Prostate gland (tissue), 2 donors: ENCODE results near the gene ZNF518B. TPM values are rescaled to one million over a fixed set of nuclear protein-coding genes. Genes with fewer than 3 reads are reported as not detected.
A peak's percentile ranks its signal among the peaks of the same experiment; 100 is the strongest.

ENCODE experiments used
- DNase-seq: peaks from one replicate; pipeline ENCODE4 v3.0.0-alpha.2; 2019; ENCODE audit warnings: low spot score
- H3K27ac ChIP-seq, 2 donors: fragments of 200-600 bp; sonication (generic); 2 replicates each; pipeline ENCODE4 v1.5.1; 2017 to 2019
- H3K27me3 ChIP-seq: fragments of 200-600 bp; sonication (generic); replicated peaks from 2 replicates; pipeline ENCODE4 v1.5.1; 2019; ENCODE audit not compliant: insufficient read depth
- H3K36me3 ChIP-seq, 2 donors: fragments of 200-600 bp; sonication (generic); 1 replicate in 1 of 2; 2 replicates in 1 of 2; pipeline versions ENCODE4 v1.5.1 to v1.8.1; 2017 to 2019
- H3K4me1 ChIP-seq: fragments of 200-600 bp; sonication (generic); replicated peaks from 2 replicates; pipeline ENCODE4 v1.5.1; 2019
- H3K4me3 ChIP-seq, 2 donors: fragments of 200-600 bp; sonication (generic); 2 replicates each; pipeline ENCODE4 v1.5.1; 2017 to 2019
- H3K9me3 ChIP-seq: fragments of 200-600 bp; sonication (generic); 2 replicates; pipeline ENCODE4 v1.5.1; 2017
- POLR2A ChIP-seq: fragments of 450-650 bp; IDR thresholded peaks from one replicate; pipeline ENCODE4 v1.6.1; 2016; ENCODE audit warnings: antibody characterized with exemption, mild to moderate bottlenecking
- POLR2AphosphoS5 ChIP-seq: sonication (generic); formaldehyde crosslinking; IDR thresholded peaks from one replicate; pipeline ENCODE4 v1.6.1; 2017; ENCODE audit warnings: antibody characterized with exemption
- WGBS: methylation state at CpG from one replicate; pipeline ENCODE4 v1.1.5; 2018; 5-methylcytosine and 5-hydroxymethylcytosine counted together
- intact Hi-C: fragments of 100-400 bp; cut with DNase I; formaldehyde crosslinking; loops from one replicate; pipeline ENCODE4 v1.14.2; 2022
- total RNA-seq, 2 donors: library from RNA; depleted of rRNA; stranded (reverse); fragments of >200 nt; gene quantifications; one replicate each; pipeline ENCODE4 v1.1.0, GENCODE V29; 2016
- TF ChIP-seq, protein P1 (sequence below), 4 experiments: fragments of 200-600 bp in 2 of 4; fragments of 450-650 bp in 2 of 4; sonication (generic) in 2 of 4; IDR thresholded peaks; 1 replicate in 3 of 4; 2 replicates in 1 of 4; pipeline ENCODE4 v1.5.1; 2016 to 2019; ENCODE audit warnings: antibody characterized with exemption in 4 of 4, mild to moderate bottlenecking in 2 of 4, moderate library complexity in 2 of 4

Gene ZNF518B
- total RNA-seq, 2 donors from 2014 or later, result 23.3 to 60.4 TPM

DNA sequence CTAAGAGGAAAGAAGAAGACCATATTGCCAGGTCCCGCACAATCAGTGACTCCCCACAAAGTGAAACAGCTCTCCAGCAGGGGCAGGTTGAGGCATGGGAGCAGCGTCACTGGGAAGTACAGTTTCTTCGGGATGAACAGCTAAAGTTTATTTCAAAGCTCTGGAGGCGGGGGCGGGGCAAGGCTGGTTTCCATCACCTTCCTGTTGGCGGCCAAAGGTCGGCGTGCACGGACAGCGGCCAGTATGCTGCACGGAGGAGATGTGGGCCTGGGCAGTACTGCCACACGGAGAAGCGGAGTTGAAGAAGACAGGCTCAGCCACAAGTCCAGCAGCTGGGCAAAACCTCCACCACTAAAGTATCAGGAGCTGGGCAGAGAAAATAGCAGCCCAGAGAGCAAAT, 951 bp upstream of the ZNF518B start:
- DNase-seq, result no peak
- H3K4me3 ChIP-seq, result no peak overlapping the region
- no peaks in the 10 kb centered on the region for H3K27me3 ChIP-seq
- H3K4me1 ChIP-seq, result no peaks in the 10 kb centered on the region
- TF ChIP-seq POLR2A (no peak), POLR2AphosphoS5 (no peak)
- TF ChIP-seq, protein P1, sequence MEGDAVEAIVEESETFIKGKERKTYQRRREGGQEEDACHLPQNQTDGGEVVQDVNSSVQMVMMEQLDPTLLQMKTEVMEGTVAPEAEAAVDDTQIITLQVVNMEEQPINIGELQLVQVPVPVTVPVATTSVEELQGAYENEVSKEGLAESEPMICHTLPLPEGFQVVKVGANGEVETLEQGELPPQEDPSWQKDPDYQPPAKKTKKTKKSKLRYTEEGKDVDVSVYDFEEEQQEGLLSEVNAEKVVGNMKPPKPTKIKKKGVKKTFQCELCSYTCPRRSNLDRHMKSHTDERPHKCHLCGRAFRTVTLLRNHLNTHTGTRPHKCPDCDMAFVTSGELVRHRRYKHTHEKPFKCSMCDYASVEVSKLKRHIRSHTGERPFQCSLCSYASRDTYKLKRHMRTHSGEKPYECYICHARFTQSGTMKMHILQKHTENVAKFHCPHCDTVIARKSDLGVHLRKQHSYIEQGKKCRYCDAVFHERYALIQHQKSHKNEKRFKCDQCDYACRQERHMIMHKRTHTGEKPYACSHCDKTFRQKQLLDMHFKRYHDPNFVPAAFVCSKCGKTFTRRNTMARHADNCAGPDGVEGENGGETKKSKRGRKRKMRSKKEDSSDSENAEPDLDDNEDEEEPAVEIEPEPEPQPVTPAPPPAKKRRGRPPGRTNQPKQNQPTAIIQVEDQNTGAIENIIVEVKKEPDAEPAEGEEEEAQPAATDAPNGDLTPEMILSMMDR (IDR thresholded peaks at IDR 0.05), result no peak
- 84% methylated on average over 13 of the region's 13 CpGs for WGBS
- H3K9me3 ChIP-seq, result no peaks in the 10 kb centered on the region
- intact Hi-C loops, result loop anchor here (5.0 kb wide), 1 partner anchor 89 kb away; no protein-coding TSS in a partner anchor
- H3K36me3 ChIP-seq, result no peaks in the 10 kb centered on the region
- no peak overlapping the region for H3K27ac ChIP-seq

DNA sequence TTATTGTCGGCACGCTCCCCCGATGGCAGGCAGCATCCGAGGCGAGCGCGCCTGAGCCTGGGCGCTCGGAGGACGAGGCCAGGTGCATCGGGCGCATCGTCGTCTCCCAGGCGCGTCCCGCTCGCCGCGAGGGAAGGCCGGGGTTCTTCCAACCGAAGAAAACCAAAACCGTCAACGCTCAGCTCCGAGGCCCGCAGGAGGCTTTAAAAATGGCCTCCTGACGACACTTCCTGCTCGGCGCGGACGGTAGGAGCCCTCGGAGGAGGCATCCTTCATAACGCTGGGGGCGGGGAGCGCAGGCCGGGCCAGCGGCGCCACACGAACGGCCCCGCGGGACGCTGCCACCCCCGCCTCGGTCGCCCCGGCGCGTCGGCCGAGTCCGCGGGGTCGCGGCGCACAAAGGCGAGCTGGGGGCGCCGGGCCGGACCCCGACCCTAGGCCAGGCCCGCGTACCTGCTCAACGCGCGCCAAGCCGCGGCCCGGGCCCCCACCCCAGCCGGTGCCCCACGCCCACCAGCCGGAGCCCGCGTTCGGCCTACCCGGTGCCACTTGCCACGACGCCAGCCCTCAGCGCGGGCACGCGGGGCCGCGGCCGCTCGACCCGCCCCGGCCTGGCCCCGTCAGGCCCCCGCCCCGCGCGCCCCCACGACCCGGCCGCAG, 501 bp downstream of the ZNF518B start:
- WGBS, result 10% methylated on average over 28 of the region's 96 CpGs
- Histone ChIP-seq H3K27me3 (no peaks in the 10 kb centered on the region), H3K9me3 (no peaks in the 10 kb centered on the region), H3K27ac (peak overlapping the region; percentile 59), H3K36me3 (no peaks in the 10 kb centered on the region), H3K4me1 (no peaks in the 10 kb centered on the region), H3K4me3 (peak overlapping the region; percentile 57 to 58)
- TF ChIP-seq, protein P1 (IDR thresholded peaks at IDR 0.05), result no peak
- TF ChIP-seq POLR2A (no peak), POLR2AphosphoS5 (no peak)
- intact Hi-C loops, result loop anchor here (5.0 kb wide), 1 partner anchor 91 kb away; no protein-coding TSS in a partner anchor
- DNase-seq, result peak; percentile 33

DNA sequence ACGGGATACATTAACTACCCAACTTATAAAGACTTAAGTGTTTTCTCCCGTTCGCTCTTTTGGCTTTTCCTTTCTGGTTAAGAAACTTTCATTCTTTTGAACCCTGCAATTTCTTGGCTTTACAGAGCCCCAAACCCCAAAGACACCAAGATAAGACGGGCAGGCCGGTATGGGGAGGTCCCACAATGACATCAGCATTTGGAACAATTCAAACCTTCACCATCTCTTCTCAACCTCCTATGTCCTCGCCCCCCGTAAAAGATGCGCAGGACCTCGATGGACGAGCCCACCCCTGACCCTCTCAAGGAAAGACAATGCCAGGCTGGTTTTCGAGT, 999 bp downstream of the ZNF518B start:
- peak overlapping the region; percentile 57 to 58 for H3K4me3 ChIP-seq
- no peak for TF ChIP-seq POLR2AphosphoS5
- no peak for TF ChIP-seq POLR2A
- TF ChIP-seq, protein P1 (IDR thresholded peaks at IDR 0.05), result no peak
- H3K36me3 ChIP-seq, result no peaks in the 10 kb centered on the region
- intact Hi-C loops, result loop anchor here (5.0 kb wide), 1 partner anchor 91 kb away; no protein-coding TSS in a partner anchor
- no peaks in the 10 kb centered on the region for H3K27me3 ChIP-seq
- H3K27ac ChIP-seq, result peak overlapping the region in 1 of 2 donors; percentile 59
- 44% methylated on average over 11 of the region's 11 CpGs for WGBS
- no peaks in the 10 kb centered on the region for H3K4me1 ChIP-seq
- DNase-seq, result no peak
- no peaks in the 10 kb centered on the region for H3K9me3 ChIP-seq

DNA sequence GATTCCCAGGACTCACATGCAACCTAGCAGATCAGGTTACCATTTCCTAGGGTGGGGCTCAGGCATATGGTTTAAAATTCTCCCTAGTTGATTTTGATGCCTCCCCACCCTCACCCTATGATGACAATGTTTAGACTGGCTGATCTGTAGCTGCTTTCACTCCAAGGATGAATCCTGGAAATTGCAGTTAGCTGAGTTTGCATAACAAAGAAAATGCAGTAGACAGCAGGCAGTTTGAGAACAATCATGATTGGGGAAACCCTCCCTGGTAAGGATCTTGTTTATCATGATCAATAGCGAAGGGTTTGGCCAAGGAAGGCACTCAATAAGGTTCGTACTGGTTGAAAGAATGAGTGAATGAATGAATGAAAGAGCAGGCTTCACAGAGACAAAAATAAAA, 2.1 kb downstream of the ZNF518B start:
- no peak overlapping the region for H3K4me3 ChIP-seq
- no peaks in the 10 kb centered on the region for H3K36me3 ChIP-seq
- H3K4me1 ChIP-seq, result no peaks in the 10 kb centered on the region
- no peak for DNase-seq
- no peaks in the 10 kb centered on the region for H3K27me3 ChIP-seq
- intact Hi-C loops, result loop anchor here (5.0 kb wide), 1 partner anchor 92 kb away; no protein-coding TSS in a partner anchor
- TF ChIP-seq, protein P1 (IDR thresholded peaks at IDR 0.05), result no peak
- TF ChIP-seq POLR2AphosphoS5 (no peak), POLR2A (no peak)
- H3K27ac ChIP-seq, result no peak overlapping the region
- whole genome bisulfite sequencing, result 89% methylated on average over 2 of the region's 2 CpGs
- H3K9me3 ChIP-seq, result no peaks in the 10 kb centered on the region

DNA sequence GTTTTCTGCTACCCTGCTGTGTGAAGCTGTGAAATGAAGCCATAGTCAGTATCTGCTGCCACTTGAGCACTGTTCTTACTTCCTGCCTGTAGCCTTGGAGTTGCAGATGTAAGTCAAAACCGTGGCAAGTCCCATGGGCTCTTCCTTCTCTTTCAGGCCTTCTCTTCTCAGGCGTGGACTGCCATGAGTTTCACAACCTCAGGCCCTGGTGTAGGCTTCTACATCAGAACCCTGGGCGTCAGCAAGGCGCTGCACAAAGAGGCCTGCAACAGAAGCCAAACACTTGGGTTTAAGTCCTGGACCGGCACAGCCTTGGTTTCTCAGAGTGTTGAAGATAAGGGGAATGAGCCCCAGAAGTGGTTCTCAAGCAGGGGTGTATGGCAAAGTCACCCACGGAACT, 2.5 kb downstream of the ZNF518B start:
- intact Hi-C loops, result loop anchor here (5.0 kb wide), 1 partner anchor 93 kb away; no protein-coding TSS in a partner anchor
- WGBS, result 87% methylated on average over 6 of the region's 6 CpGs
- H3K4me1 ChIP-seq, result no peaks in the 10 kb centered on the region
- H3K4me3 ChIP-seq, result no peak overlapping the region
- H3K36me3 ChIP-seq, result no peaks in the 10 kb centered on the region
- H3K9me3 ChIP-seq, result no peaks in the 10 kb centered on the region
- TF ChIP-seq POLR2AphosphoS5, result no peak
- TF ChIP-seq POLR2A, result no peak
- TF ChIP-seq, protein P1 (IDR thresholded peaks at IDR 0.05), result no peak
- no peak overlapping the region for H3K27ac ChIP-seq
- no peaks in the 10 kb centered on the region for H3K27me3 ChIP-seq
- DNase-seq, result no peak
